Breast epithelium (tissue), 4 donors: ENCODE results near the gene SCML2. TPM values are rescaled to one million over a fixed set of nuclear protein-coding genes. Genes with fewer than 3 reads are reported as not detected.
"Not testable (repeated sequence)": the region's sequence is repeated elsewhere in the genome, so short reads cannot be mapped to it uniquely, and the experiment has no call there.

Experiments
- DNase-seq, 2 donors: peaks; one replicate each; pipeline ENCODE4 v3.0.0-alpha.2; 2019; ENCODE audit warnings: low spot score in 2 of 2
- H3K27ac ChIP-seq, 2 donors: fragments of 200-600 bp; sonication (generic) in 1 of 2; one replicate each; pipeline ENCODE4 v1.5.1; 2016 to 2019; ENCODE audit warnings: mild to moderate bottlenecking in 1 of 2
- H3K27me3 ChIP-seq, 2 donors: fragments of 200-600 bp; sonication (generic) in 1 of 2; one replicate each; pipeline versions ENCODE4 v1.5.1 to v1.6.0; 2017 to 2019; ENCODE audit warnings: control low read depth in 1 of 2, mild to moderate bottlenecking in 1 of 2
- H3K36me3 ChIP-seq: fragments of 200-600 bp; one replicate; pipeline ENCODE4 v1.5.1; 2019
- H3K4me1 ChIP-seq, 2 donors: fragments of 200-600 bp; sonication (generic); one replicate each; pipeline ENCODE4 v1.5.1; 2016 to 2019; ENCODE audit warnings: control low read depth in 1 of 2
- H3K4me3 ChIP-seq, 3 donors: fragments of 200-600 bp; sonication (generic); 1 replicate in 2 of 3; 2 replicates in 1 of 3; pipeline ENCODE4 v1.5.1; 2016 to 2019; ENCODE audit warnings: mild to moderate bottlenecking in 3 of 3, moderate library complexity in 2 of 3
- H3K9me3 ChIP-seq, 2 donors: fragments of 200-600 bp; sonication (generic) in 1 of 2; one replicate each; pipeline ENCODE4 v1.5.1; 2016 to 2019; ENCODE audit warnings: control low read depth in 1 of 2
- CTCF ChIP-seq, 3 donors: fragments of 450-650 bp; IDR thresholded peaks; one replicate each; pipeline ENCODE4 v1.5.1; 2016 to 2017; ENCODE audit warnings: antibody characterized with exemption in 3 of 3, mild to moderate bottlenecking in 3 of 3, moderate library complexity in 3 of 3
- POLR2A ChIP-seq: fragments of 450-650 bp; IDR thresholded peaks from one replicate; pipeline ENCODE4 v1.6.1; 2016; ENCODE audit warnings: antibody characterized with exemption, mild to moderate bottlenecking, moderate library complexity
- POLR2AphosphoS5 ChIP-seq, 3 donors: sonication (generic); formaldehyde crosslinking; IDR thresholded peaks; one replicate each; pipeline ENCODE4 v1.6.1; 2017; ENCODE audit warnings: antibody characterized with exemption in 3 of 3
- intact Hi-C: fragments of 100-400 bp; cut with DNase I; formaldehyde crosslinking; loops from one replicate; pipeline ENCODE4 v1.15.1; 2023; ENCODE audit warnings: low total_unique reads
- total RNA-seq, 3 donors: library from RNA; depleted of rRNA; stranded (reverse); fragments of >200 nt; gene quantifications; one replicate each; pipeline ENCODE4 v1.1.0, GENCODE V29; 2016

SCML2 gene
- total RNA-seq, 3 donors from 2014 or later, result 1.8 to 3.9 (median 1.8) TPM

- Histone ChIP-seq H3K4me1 (no peaks in the 10 kb centered on the region), H3K27ac (no peak overlapping the region), H3K9me3 (peaks cover 0 to 7% of the 10 kb centered on the region in 2 donors), H3K27me3 (peaks cover 0 to 7% of the 10 kb centered on the region in 2 donors), H3K4me3 (no peak overlapping the region), H3K36me3 (no peaks in the 10 kb centered on the region)
- DNase-seq, result no peak
- peak in 1 of 3 donors; percentile 8 for TF ChIP-seq CTCF (IDR thresholded peaks at IDR 0.05)
- no peak for TF ChIP-seq POLR2AphosphoS5 (IDR thresholded peaks at IDR 0.05)
- no peak for TF ChIP-seq POLR2A
- intact Hi-C loops, result no loop called here
Observed at GRCh38 chrX:18377796-18378195, 23.3 kb upstream of the SCML2 start.

- intact Hi-C loops, H3K4me3 ChIP-seq: not testable (repeated sequence)
- H3K27me3 ChIP-seq, result peaks cover 0 to 16% of the 10 kb centered on the region in 2 donors
Observed at GRCh38 chrX:18375131-18375805, 20.8 kb upstream of the SCML2 start.

DNA sequence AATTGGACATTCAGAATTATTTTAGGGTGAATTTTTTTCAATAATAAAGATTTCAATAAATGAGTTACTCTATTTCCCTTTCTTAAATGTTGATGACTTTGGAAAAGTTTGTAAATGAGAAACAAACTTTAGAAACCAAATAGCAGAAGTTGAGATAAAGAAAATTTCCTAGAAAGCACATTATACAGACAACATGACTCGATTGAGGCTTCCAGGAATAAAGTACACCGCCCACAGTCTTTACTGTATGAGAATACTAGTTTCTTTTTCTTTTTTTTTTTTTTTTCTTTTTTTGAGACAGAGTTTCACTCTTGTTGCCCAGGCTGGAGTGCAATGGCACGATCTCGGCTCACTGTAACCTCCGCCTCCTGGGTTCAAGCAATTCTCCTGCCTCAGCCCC is 14.6 kb upstream of the SCML2 start:
- H3K4me3 ChIP-seq, H3K36me3 ChIP-seq, H3K27ac ChIP-seq, DNase-seq, H3K9me3 ChIP-seq, intact Hi-C loops, H3K4me1 ChIP-seq: not testable (repeated sequence)
- H3K27me3 ChIP-seq, result peaks cover 0 to 26% of the 10 kb centered on the region in 2 donors

More at GRCh38 chrX:18375131-18375805, 20.8 kb upstream of the SCML2 start:
- not testable (repeated sequence) for H3K36me3 ChIP-seq, H3K9me3 ChIP-seq, H3K4me1 ChIP-seq, DNase-seq, H3K27ac ChIP-seq

DNA sequence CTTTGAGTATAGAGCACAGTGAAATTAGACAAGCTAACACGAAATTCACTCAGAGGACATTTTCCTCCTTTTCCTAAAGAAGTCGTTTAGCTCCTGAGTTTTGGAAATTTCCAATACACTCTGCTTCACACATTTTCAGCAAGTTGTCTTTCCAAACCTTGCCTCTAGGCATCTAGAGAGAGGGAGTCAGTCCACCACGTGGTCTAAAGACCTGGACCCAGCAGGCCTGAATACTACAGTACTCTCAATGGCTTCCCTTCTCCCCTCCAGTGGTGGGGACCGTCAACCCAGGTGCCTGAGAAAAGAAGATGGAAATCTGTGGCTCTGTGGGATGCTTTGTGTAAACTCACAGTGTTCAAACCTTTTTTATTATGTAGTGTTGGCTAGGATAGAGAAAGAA is 13.9 kb upstream of the SCML2 start:
- intact Hi-C loops, result no loop called here
- TF ChIP-seq CTCF (IDR thresholded peaks at IDR 0.05), result no peak
- TF ChIP-seq POLR2A, result no peak
- TF ChIP-seq POLR2AphosphoS5 (IDR thresholded peaks at IDR 0.05), result no peak
- no peaks in the 10 kb centered on the region for H3K9me3 ChIP-seq

DNA sequence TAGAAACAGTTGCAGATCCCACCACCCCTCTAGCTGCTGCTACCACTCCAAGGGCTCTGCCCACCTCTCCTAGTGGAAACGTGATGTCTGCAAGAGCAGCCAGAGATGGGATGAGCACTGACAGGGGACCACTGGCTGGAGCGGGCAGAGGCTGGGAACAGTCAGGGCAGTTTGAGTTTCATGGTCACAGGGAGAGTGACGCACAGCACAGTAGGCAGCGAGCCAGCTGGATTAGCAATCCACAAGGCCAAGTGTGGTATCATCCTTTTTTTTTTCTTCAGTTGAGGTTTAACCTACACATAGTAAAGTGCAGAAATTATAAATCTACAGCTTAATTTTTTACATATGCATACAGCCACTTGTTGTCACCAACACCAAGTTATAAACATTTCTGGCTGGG is 6.4 kb upstream of the SCML2 start:
- Histone ChIP-seq H3K27ac (no peak overlapping the region), H3K27me3 (peaks cover 0 to 15% of the 10 kb centered on the region in 2 donors), H3K4me1 (no peaks in the 10 kb centered on the region), H3K36me3 (no peaks in the 10 kb centered on the region), H3K4me3 (no peak overlapping the region), H3K9me3 (no peaks in the 10 kb centered on the region)
- no peak for DNase-seq
- intact Hi-C loops, result no loop called here
- no peak for TF ChIP-seq POLR2AphosphoS5 (IDR thresholded peaks at IDR 0.05)
- no peak for TF ChIP-seq CTCF (IDR thresholded peaks at IDR 0.05)
- TF ChIP-seq POLR2A, result no peak

More for the DNA sequence above, 13.9 kb upstream of the SCML2 start:
- Histone ChIP-seq H3K27me3 (peaks cover 0 to 25% of the 10 kb centered on the region in 2 donors), H3K36me3 (no peaks in the 10 kb centered on the region), H3K27ac (no peak overlapping the region), H3K4me1 (no peaks in the 10 kb centered on the region), H3K4me3 (no peak overlapping the region)
- no peak for DNase-seq

GRCh38 chrX:18353931-18354368 is 538 bp downstream of the SCML2 start:
- H3K4me3 ChIP-seq, result peak overlapping the region; percentile 50 to 71 (median 59)
- no peak for TF ChIP-seq POLR2AphosphoS5 (IDR thresholded peaks at IDR 0.05)
- TF ChIP-seq CTCF (IDR thresholded peaks at IDR 0.05), result no peak
- no peak for TF ChIP-seq POLR2A
- H3K36me3 ChIP-seq, result no peaks in the 10 kb centered on the region
- DNase-seq, result no peak
- peak overlapping the region in 1 of 2 donors; percentile 68 for H3K27ac ChIP-seq
- H3K27me3 ChIP-seq, result peaks cover 0 to 18% of the 10 kb centered on the region in 2 donors
- intact Hi-C loops, result no loop called here
- no peaks in the 10 kb centered on the region for H3K9me3 ChIP-seq
- H3K4me1 ChIP-seq, result no peaks in the 10 kb centered on the region
